AG04449 (cell line): ENCODE measurements around the gene UVRAG.

ENCODE experiments used
- CTCF ChIA-PET: fragments of 350-600 bp; formaldehyde crosslinking; extraction: SDS; loops from one replicate; lab custom pipeline; 2021; ENCODE audit warnings: antibody characterized with exemption; lab: Yijun Ruan, JAX
- POLR2A ChIA-PET: fragments of 400-600, 350-600 bp; formaldehyde crosslinking; extraction: SDS; loops from one replicate; lab custom pipeline; 2020; ENCODE audit warnings: antibody characterized with exemption, inconsistent platforms; lab: Yijun Ruan, JAX
- DNase-seq: peaks from one replicate; pipeline ENCODE4 v3.0.0-alpha.2; 2010; ENCODE audit warnings: low read depth, low spot score
- H3K4me3 ChIP-seq: 2 replicates; pipeline ENCODE4 v1.5.1; 2011; ENCODE audit warnings: low read depth, mild to moderate bottlenecking, control low read depth, low read length
- TF ChIP-seq, protein P1 (sequence below): IDR thresholded peaks from one replicate; pipeline ENCODE4 v1.5.1; 2011; ENCODE audit warnings: mild to moderate bottlenecking, moderate library complexity, low read length, control low read depth, inconsistent platforms; ENCODE audit not compliant: insufficient read depth; ENCODE audit errors: missing control alignments

Gene UVRAG

DNA sequence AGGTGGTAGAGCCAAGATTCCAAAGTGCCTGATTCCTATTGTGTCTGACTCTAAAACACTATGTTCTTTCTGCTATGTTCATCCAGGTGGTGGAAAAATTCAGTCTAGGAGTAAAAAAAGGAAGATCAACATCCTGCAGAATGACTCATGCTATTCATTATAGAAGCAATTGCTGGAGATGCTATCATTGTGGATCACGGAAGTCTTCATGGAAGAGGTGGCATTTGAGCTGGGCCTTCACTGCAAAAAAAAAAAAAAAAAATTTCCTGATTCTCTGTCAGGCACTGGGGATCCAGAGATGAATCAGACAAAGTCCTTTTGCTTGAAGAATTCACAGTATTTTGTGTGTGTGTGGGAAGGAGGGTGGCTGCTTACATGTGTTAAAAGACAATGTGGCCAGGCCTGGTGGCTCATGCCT, 1.4 kb upstream of the UVRAG start:
- DNase-seq = no peak
- TF ChIP-seq, protein P1, sequence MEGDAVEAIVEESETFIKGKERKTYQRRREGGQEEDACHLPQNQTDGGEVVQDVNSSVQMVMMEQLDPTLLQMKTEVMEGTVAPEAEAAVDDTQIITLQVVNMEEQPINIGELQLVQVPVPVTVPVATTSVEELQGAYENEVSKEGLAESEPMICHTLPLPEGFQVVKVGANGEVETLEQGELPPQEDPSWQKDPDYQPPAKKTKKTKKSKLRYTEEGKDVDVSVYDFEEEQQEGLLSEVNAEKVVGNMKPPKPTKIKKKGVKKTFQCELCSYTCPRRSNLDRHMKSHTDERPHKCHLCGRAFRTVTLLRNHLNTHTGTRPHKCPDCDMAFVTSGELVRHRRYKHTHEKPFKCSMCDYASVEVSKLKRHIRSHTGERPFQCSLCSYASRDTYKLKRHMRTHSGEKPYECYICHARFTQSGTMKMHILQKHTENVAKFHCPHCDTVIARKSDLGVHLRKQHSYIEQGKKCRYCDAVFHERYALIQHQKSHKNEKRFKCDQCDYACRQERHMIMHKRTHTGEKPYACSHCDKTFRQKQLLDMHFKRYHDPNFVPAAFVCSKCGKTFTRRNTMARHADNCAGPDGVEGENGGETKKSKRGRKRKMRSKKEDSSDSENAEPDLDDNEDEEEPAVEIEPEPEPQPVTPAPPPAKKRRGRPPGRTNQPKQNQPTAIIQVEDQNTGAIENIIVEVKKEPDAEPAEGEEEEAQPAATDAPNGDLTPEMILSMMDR = no peak
- H3K4me3 ChIP-seq = no peak overlapping the region
- POLR2A ChIA-PET = no interaction called here
- CTCF ChIA-PET = interaction anchor here (0.8 to 9.1 kb wide), 5 partner anchors 9 to 59 kb away, joined by 3 to 68 read pairs (median 4); no protein-coding TSS in a partner anchor

DNA sequence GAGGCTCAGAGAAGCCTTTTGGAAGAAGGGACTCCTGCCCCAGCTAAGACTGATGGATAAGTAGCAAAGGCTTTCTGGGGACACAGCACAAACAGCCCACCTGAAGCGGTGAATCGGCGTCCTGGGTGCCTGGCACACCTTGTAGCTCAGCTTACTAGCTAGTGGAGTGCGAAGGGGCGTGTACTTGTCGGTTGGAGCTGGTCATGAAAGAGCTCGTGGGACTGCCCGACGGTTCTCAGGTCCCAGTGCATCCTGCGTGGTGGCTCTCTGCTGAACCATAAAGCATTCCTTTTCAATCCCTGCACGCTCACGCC, 690 bp upstream of the UVRAG start:
- POLR2A ChIA-PET = no interaction called here

DNA sequence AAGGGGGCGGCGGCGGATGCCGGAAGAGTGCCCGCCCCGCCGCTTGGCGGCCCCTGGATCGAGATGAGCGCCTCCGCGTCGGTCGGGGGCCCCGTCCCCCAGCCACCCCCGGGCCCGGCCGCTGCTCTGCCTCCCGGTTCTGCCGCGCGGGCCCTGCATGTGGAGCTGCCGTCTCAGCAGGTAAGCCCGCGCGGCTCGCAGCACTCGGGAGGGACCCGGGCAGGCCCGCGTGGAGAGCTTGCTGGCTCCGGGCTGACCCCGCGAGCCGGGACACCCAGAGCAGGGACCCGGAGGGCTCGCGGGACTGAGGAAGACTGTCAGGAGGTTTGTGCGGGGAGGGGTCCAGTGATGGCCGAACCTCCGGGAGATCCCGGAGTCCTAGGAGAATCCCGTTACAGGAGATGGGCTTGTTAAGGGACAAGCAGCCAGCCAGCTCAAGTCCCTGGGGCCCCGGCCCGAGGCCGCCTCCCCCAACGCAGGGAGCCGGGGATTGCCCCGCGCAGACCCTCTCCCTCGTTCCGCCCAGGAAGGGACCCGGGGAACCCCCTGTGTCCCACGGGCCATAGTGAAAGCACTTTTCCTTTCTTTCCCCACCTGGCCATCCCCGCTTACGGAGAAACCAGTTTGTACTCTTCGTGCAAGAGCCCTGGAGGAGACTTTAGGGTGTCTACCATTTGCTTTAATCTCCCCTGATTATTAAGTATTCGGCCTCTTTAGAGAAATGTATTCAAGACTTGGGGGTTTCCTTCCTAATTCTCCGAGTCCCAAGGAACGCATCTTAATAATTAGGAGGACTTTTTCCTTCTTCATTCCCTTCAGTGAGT, 547 bp downstream of the UVRAG start:
- ChIA-PET CTCF (interaction anchor here (1.8 to 9.1 kb wide), 2 partner anchors 17 to 52 kb away, joined by 4 to 67 read pairs; no protein-coding TSS in a partner anchor), POLR2A (interaction anchor here (0.8 kb wide), 1 partner anchor 51 kb away, joined by 3 read pairs; no protein-coding TSS in a partner anchor)
- peak overlapping the region; percentile 79 for H3K4me3 ChIP-seq
- no peak for DNase-seq
- TF ChIP-seq, protein P1 = no peak

More for the DNA sequence above, 690 bp upstream of the UVRAG start:
- TF ChIP-seq, protein P1 = no peak
- DNase-seq = no peak
- CTCF ChIA-PET = interaction anchor here (1.3 to 9.1 kb wide), 4 partner anchors 10 to 59 kb away, joined by 3 to 68 read pairs (median 36); no protein-coding TSS in a partner anchor
- H3K4me3 ChIP-seq = peak overlapping the region; percentile 79

DNA sequence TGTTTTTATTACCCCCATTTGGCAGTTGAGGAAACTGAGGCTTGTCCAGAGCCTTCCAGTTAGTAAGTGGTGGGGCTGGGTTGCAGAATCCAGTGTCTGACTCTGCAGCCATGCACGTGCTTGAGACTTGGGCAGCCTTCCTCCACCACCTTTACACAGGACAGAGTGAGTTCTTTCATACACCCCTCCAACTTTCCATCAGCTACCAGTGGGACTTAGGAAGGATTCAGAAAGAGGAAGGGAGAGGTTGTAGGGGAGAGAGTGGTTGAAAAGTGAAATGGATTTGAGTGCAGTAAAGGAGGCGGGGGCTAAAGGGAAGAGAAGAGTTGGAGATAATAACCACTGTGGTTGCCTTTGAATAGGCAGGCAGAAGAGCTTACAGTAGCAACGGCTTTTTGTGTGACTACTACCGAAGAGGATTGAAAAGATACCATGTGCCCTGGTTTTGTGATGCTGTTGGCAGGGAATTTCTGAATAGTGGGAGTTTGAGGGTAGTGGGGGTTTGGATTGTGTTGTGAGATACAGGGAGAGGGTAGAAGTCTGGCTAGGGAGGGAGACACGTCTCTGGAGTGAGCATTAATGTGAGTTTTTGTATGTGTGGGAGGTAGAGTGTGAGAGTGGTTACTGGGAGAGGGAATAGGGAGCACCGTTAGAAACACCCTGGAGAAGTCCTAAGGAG, 1.7 kb downstream of the UVRAG start:
- TF ChIP-seq, protein P1 = no peak
- POLR2A ChIA-PET = no interaction called here
- CTCF ChIA-PET = interaction anchor here (1.5 to 9.1 kb wide), 4 partner anchors 15 to 336 kb away, joined by 3 to 67 read pairs (median 5); no protein-coding TSS in a partner anchor
- peak overlapping the region; percentile 79 for H3K4me3 ChIP-seq
- no peak for DNase-seq

DNA sequence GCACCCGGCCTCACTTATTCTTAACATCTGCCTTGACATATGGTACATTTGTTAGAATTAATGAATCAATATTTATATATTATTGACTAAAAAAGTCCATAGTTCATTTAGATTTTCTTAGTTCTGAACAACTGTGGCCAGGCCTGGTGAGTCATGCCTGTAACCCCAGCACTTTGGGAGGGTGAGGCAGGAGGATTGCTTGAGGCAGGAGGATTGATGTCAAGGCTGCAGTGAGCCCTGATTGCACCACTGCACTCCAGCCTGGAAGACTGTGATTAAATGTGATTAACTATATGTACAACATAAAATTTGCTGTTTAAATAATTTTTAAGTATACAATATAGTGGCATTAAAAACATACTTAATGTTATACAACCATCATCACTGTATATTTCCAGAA, 5.6 kb downstream of the UVRAG start:
- ChIA-PET CTCF (no interaction called here), POLR2A (interaction anchor here (0.6 kb wide), 1 partner anchor 10 kb away, joined by 3 read pairs; no protein-coding TSS in a partner anchor)
- DNase-seq = no peak
- no peak overlapping the region for H3K4me3 ChIP-seq
- TF ChIP-seq, protein P1 = no peak

DNA sequence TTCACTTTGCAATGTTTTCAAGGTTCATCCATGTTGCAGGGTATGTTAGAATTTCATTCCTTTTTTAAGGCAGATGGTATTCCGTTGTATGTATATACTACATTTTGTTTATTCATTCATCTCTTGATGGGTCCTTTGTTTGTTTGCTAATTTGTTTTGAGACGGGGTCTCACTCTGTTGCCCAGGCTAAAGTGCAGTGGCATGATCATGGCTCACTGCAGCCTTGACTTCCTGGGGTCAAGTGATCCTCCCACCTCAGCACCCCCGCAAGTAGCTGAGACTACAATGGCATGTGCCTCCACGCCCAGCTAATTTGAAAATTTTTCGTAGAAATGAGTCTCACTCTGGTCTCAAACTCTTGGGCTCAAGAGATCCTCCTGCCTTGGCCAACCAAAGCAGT, 6.2 kb downstream of the UVRAG start:
- TF ChIP-seq, protein P1 = no peak
- no peak overlapping the region for H3K4me3 ChIP-seq
- no peak for DNase-seq
- CTCF ChIA-PET = interaction anchor here (0.9 to 3.4 kb wide), 3 partner anchors 18 to 48 kb away, joined by 4 to 14 read pairs (median 7); no protein-coding TSS in a partner anchor
- POLR2A ChIA-PET = no interaction called here
